Pancreas (tissue), 10 donors: Measurements from ENCODE around the gene TYRO3. TPM values are rescaled to one million over a fixed set of nuclear protein-coding genes. Genes with fewer than 3 reads are reported as not detected.

Source experiments
- ATAC-seq, 4 donors: fragments of 200-7000 bp; cut with Tn5 transposase; one replicate each; pipeline versions ENCODE4 v1.8.0 to v1.9.1; 2020; ENCODE audit warnings: mild to moderate bottlenecking in 4 of 4, moderate library complexity in 4 of 4
- DNase-seq, 6 donors: peaks; one replicate each; pipeline ENCODE4 v3.0.0-alpha.2; 2020
- FAIRE-seq: peaks from 2 replicates; lab custom pipeline; 2012; peaks lifted over from hg19 to GRCh38; lab: Jason Lieb, UNC
- H3K27ac ChIP-seq, 4 donors: fragments of 200-600 bp; sonication (generic); 1 replicate in 3 of 4; 2 replicates in 1 of 4; pipeline versions ENCODE4 v1.5.0 to v1.8.0; 2020
- H3K27me3 ChIP-seq, 4 donors: fragments of 200-600 bp; one replicate each; pipeline ENCODE4 v1.8.0; 2021
- H3K36me3 ChIP-seq, 3 donors: fragments of 200-600 bp; sonication (generic) in 1 of 3; one replicate each; pipeline versions ENCODE4 v1.5.0 to v1.8.0; 2020 to 2021
- H3K4me1 ChIP-seq, 3 donors: fragments of 200-600 bp; one replicate each; pipeline ENCODE4 v1.8.0; 2021
- H3K4me3 ChIP-seq, 4 donors: fragments of 200-600 bp; sonication (generic) in 2 of 4; one replicate each; pipeline versions ENCODE4 v1.5.0 to v1.8.0; 2020 to 2021
- H3K9me3 ChIP-seq, 4 donors: fragments of 200-600 bp; one replicate each; pipeline ENCODE4 v1.8.0; 2021
- WGBS, 2 donors: extraction: QIAGEN DNeasy Blood & Tissue Kit; methylation state at CpG; one replicate each; pipeline ENCODE4 v1.1.7; 2013; 5-methylcytosine and 5-hydroxymethylcytosine counted together
- intact Hi-C, 3 donors: fragments of 100-400 bp; cut with DNase I; formaldehyde crosslinking; loops; one replicate each; pipeline versions ENCODE4 v1.11.1 to v1.14.2; 2022
- polyA plus RNA-seq, 2 donors: library from polyadenylated mRNA; stranded (reverse); fragments of 200-250 nt; gene quantifications; one replicate each; pipeline ENCODE4 v1.2.3, GENCODE V29; 2013
- total RNA-seq, 6 donors: library from RNA; stranded (reverse); fragmentation: NEBNext Ultra II Directional in 4 of 6; extraction: Animal tissue kit (Norgen Biotek cat#: 25700) in 4 of 6; gene quantifications; one replicate each; pipeline versions ENCODE4 v1.2.1 to v1.2.4, GENCODE V29; 2021 to 2023
- TF ChIP-seq, protein P1 (sequence below), 4 donors: fragments of 200-600 bp; sonication (generic) in 3 of 4; IDR thresholded peaks; one replicate each; pipeline versions ENCODE4 v1.5.0 to v1.8.0; 2021; ENCODE audit warnings: antibody characterized with exemption in 4 of 4
- donor health status: healthy with polysubstance abuse.
- donor health status: DM: no; HTN: no; CAD: no; lungs with moderate emphysema.
- donor health status: DM: no; HTN: no; CAD: no.
- donor health status: control.
- donor health status: control.
- donor health status: Bipolar disorder and iron deficiency.
- donor health status: DM: yes; HTN: yes; CAD: no.
- donor health status: DM: no; HTN: no; CAD: no.
- donor health status: DM: no; HTN: no; CAD: no.
- donor health status: DM: yes; HTN: yes; CAD: no.

The TYRO3 gene
- total and polyA plus RNA-seq, 8 donors, result 7.3 to 14.4 (median 9.9) TPM

GRCh38 chr15:41622901-41623300 lies 63.9 kb downstream of the TYRO3 start:
- TF ChIP-seq, protein P1, sequence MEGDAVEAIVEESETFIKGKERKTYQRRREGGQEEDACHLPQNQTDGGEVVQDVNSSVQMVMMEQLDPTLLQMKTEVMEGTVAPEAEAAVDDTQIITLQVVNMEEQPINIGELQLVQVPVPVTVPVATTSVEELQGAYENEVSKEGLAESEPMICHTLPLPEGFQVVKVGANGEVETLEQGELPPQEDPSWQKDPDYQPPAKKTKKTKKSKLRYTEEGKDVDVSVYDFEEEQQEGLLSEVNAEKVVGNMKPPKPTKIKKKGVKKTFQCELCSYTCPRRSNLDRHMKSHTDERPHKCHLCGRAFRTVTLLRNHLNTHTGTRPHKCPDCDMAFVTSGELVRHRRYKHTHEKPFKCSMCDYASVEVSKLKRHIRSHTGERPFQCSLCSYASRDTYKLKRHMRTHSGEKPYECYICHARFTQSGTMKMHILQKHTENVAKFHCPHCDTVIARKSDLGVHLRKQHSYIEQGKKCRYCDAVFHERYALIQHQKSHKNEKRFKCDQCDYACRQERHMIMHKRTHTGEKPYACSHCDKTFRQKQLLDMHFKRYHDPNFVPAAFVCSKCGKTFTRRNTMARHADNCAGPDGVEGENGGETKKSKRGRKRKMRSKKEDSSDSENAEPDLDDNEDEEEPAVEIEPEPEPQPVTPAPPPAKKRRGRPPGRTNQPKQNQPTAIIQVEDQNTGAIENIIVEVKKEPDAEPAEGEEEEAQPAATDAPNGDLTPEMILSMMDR (IDR thresholded peaks at IDR 0.05), result no peak
- ATAC-seq, result no peak
- 59 to 60% methylated on average over 4 of the region's 4 CpGs for WGBS, 2 donors
- FAIRE-seq, result no peak
- Histone ChIP-seq H3K36me3 (no peaks in the 10 kb centered on the region), H3K4me1 (no peaks in the 10 kb centered on the region), H3K27me3 (no peaks in the 10 kb centered on the region), H3K27ac (no peak overlapping the region), H3K9me3 (no peaks in the 10 kb centered on the region), H3K4me3 (no peak overlapping the region)
- intact Hi-C loops, result no loop called here
- no peak for DNase-seq

GRCh38 chr15:41627203-41627602 lies 68.2 kb downstream of the TYRO3 start:
- Histone ChIP-seq H3K27ac (no peak overlapping the region), H3K27me3 (no peaks in the 10 kb centered on the region), H3K36me3 (no peaks in the 10 kb centered on the region), H3K4me3 (no peak overlapping the region), H3K9me3 (no peaks in the 10 kb centered on the region), H3K4me1 (peaks cover 0 to 5% (median 0%) of the 10 kb centered on the region in 3 donors)
- intact Hi-C loops, result no loop called here
- 93 to 97% methylated on average over 1 of the region's 1 CpG for WGBS, 2 donors
- TF ChIP-seq, protein P1 (IDR thresholded peaks at IDR 0.05), result no peak
- FAIRE-seq, result no peak
- no peak for ATAC-seq
- DNase-seq, result no peak

- Histone ChIP-seq H3K9me3 (no peaks in the 10 kb centered on the region), H3K4me1 (peaks cover 0 to 8% (median 0%) of the 10 kb centered on the region in 3 donors), H3K36me3 (no peaks in the 10 kb centered on the region), H3K27me3 (no peaks in the 10 kb centered on the region), H3K4me3 (no peak overlapping the region), H3K27ac (no peak overlapping the region)
- intact Hi-C loops, result no loop called here
- ATAC-seq (no peak), FAIRE-seq (no peak), DNase-seq (no peak)
- TF ChIP-seq, protein P1 (IDR thresholded peaks at IDR 0.05), result no peak
- WGBS, 2 donors, result 95 to 96% methylated on average over 4 of the region's 4 CpGs
Observed at GRCh38 chr15:41629463-41629862, 70.5 kb downstream of the TYRO3 start.

DNA sequence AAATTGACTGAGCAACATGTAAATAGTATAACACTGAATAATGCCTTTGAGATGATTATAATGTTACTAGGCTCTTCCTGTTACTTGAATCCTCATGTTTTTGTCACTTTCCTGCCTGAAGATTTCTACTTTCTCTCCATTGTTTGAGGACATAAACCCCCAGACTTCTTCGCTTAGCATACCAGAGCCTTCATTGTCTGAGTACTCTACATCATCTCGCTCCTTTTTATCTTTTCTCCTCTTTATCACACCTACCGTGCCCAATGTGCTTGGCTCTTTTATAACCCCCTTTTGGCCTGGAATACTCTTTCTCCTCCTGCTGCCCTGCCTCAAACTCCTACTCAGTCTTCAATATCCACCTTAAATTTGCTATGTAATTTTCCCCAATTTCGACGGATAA lies 70.9 kb downstream of the TYRO3 start:
- intact Hi-C loops, result no loop called here
- TF ChIP-seq, protein P1 (IDR thresholded peaks at IDR 0.05), result no peak
- 71% methylated on average over 5 of the region's 5 CpGs for WGBS, 2 donors
- Histone ChIP-seq H3K36me3 (no peaks in the 10 kb centered on the region), H3K27me3 (no peaks in the 10 kb centered on the region), H3K4me1 (peaks cover 0 to 8% (median 0%) of the 10 kb centered on the region in 3 donors), H3K4me3 (no peak overlapping the region), H3K9me3 (no peaks in the 10 kb centered on the region), H3K27ac (no peak overlapping the region)
- FAIRE-seq (no peak), ATAC-seq (no peak), DNase-seq (no peak)

DNA sequence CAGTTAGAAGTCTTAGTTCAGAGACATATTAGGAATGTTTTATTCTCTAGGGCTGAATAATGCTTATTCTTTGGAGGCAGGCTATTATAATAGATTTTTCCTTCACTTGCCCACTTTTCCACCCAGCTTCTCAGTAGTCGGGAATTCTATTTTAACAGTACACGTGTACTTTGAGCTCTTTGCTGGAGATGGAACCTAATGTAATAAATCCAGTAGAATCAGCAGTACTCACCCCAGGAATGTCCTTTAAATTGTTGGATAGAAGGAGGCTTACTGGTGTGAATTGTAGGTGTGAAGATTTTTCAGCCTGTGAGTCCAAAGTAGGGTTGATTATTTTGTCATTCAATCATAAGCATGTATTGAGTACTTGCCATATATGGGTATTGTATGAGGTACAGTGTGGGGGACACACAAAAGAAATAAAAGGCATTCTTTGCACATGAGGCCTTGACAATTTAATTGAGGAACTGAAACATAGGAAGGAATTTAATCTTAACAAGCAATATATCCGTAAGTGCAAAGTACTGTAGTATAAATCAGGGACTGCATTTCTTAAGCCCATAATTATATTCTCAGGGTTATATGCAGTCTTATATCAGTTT lies 71.7 kb downstream of the TYRO3 start:
- DNase-seq (no peak), FAIRE-seq (no peak), ATAC-seq (no peak)
- intact Hi-C loops, result no loop called here
- TF ChIP-seq, protein P1 (IDR thresholded peaks at IDR 0.05), result no peak
- Histone ChIP-seq H3K9me3 (no peaks in the 10 kb centered on the region), H3K36me3 (no peaks in the 10 kb centered on the region), H3K27me3 (no peaks in the 10 kb centered on the region), H3K4me3 (no peak overlapping the region), H3K4me1 (peaks cover 0 to 8% (median 0%) of the 10 kb centered on the region in 3 donors), H3K27ac (no peak overlapping the region)
- 59 to 61% methylated on average over 3 of the region's 3 CpGs for WGBS, 2 donors
